ENCODE results near the gene BCLAF1.
"Not testable (repeated sequence)": the region's sequence is repeated elsewhere in the genome, so short reads cannot be mapped to it uniquely, and the experiment has no call there.

BCLAF1 gene

DNA sequence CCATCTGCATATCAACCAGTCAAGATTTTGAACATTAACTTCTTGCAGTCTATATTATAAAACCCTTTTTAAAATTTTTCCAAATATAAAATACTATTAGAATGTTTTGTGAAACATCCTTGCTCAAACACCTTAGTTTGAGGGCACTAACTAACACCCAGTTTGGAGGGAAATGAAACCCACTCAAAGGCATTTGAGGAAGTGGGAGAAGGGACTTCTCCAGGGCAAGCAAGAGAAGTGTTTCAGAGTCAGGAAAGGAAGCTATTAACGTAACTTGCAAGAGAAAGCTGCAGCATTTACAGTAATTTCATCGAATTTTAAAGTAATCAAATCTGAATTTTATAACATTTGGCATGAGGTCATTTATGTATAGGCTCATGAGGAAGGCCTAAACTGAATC, 60.8 kb downstream of the BCLAF1 start:
- Histone ChIP-seq H3K9ac (ENCODE audit: insufficient read length) (no peak overlapping the region), H3K9me3 (ENCODE audit: low read depth, low read length) (no peaks in the 10 kb centered on the region), H3K27ac (no peak overlapping the region), H3K4me3 (no peak overlapping the region), H3K36me3 (ENCODE audit: insufficient read depth, low read length) (peaks cover 3% of the 10 kb centered on the region; the same call in 1 of the 2 replicates)
- no peak for DNase-seq (ENCODE audit: low read depth, low spot score)
- TF ChIP-seq POLR2AphosphoS5 (IDR thresholded peaks at IDR 0.05; ENCODE audit: borderline replicate concordance, low read depth, low read length) (no peak), EZH2 (IDR thresholded peaks at IDR 0.05) (no peak), FOXP2 (optimal IDR thresholded peaks at IDR 0.05; ENCODE audit: control extremely low read depth, extremely low read length, insufficient read depth) (no peak)

- H3K27ac ChIP-seq = no peak overlapping the region
- H3K9ac ChIP-seq (ENCODE audit: insufficient read length) = no peak overlapping the region
- no peak for DNase-seq (ENCODE audit: low read depth, low spot score)
- H3K36me3 ChIP-seq (ENCODE audit: insufficient read depth, low read length) = peaks cover 3% of the 10 kb centered on the region; the same call in 1 of the 2 replicates
- no peaks in the 10 kb centered on the region for H3K9me3 ChIP-seq (ENCODE audit: low read depth, low read length)
- TF ChIP-seq EZH2 (IDR thresholded peaks at IDR 0.05) = no peak
- TF ChIP-seq POLR2AphosphoS5 (IDR thresholded peaks at IDR 0.05; ENCODE audit: borderline replicate concordance, low read depth, low read length) = no peak
- TF ChIP-seq FOXP2 (optimal IDR thresholded peaks at IDR 0.05; ENCODE audit: control extremely low read depth, extremely low read length, insufficient read depth) = no peak
- H3K4me3 ChIP-seq = peak overlapping the region; percentile 75
These were observed 62.8 kb downstream of the BCLAF1 start for GRCh38 chr6:136226674-136227377.

GRCh38 chr6:136226027-136226673, 63.5 kb downstream of the BCLAF1 start:
- Histone ChIP-seq H3K9ac (ENCODE audit: insufficient read length) (peak overlapping the region; percentile 61), H3K27ac (no peak overlapping the region), H3K4me3 (peak overlapping the region; percentile 75)

DNA sequence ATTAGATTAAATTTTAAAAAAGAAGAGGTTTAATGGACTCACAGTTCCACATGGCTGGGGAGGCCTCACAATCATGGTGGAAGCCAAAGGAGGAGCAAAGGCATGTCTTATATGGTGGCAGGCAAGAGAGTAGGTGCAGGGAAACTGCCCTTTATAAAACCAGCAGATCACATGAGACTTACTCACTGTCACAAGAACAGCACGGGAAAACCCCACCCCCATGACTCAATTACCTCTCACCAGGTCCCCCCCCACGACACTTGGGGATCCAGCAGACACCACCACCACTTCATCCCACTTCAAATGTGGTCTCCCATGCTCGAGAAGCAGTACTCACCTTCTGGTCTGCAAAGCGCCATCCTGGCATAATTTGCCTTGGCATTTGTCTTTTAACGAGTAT, 64.2 kb downstream of the BCLAF1 start:
- DNase-seq (ENCODE audit: low read depth, low spot score) = no peak
- no peak for TF ChIP-seq POLR2AphosphoS5 (IDR thresholded peaks at IDR 0.05; ENCODE audit: borderline replicate concordance, low read depth, low read length)
- no peak for TF ChIP-seq EZH2 (IDR thresholded peaks at IDR 0.05)
- TF ChIP-seq FOXP2 (optimal IDR thresholded peaks at IDR 0.05; ENCODE audit: control extremely low read depth, extremely low read length, insufficient read depth) = no peak
- H3K9me3 ChIP-seq (ENCODE audit: low read depth, low read length) = 0 out of 2 replicates have a peak, but pooled peaks cover 3% of the 10 kb centered on the region
- peak overlapping the region; percentile 61 for H3K9ac ChIP-seq (ENCODE audit: insufficient read length)
- H3K27ac ChIP-seq = no peak overlapping the region
- no peaks in the 10 kb centered on the region for H3K36me3 ChIP-seq (ENCODE audit: insufficient read depth, low read length)
- peak overlapping the region; percentile 75; the same call in 1 of the 2 replicates for H3K4me3 ChIP-seq

More at GRCh38 chr6:136226027-136226673, 63.5 kb downstream of the BCLAF1 start:
- peaks cover 2% of the 10 kb centered on the region; the same call in 1 of the 2 replicates for H3K36me3 ChIP-seq (ENCODE audit: insufficient read depth, low read length)
- peak; percentile 67 for DNase-seq (ENCODE audit: low read depth, low spot score)
- 0 out of 2 replicates have a peak, but pooled peaks cover 3% of the 10 kb centered on the region for H3K9me3 ChIP-seq (ENCODE audit: low read depth, low read length)
- no peak for TF ChIP-seq FOXP2 (optimal IDR thresholded peaks at IDR 0.05; ENCODE audit: control extremely low read depth, extremely low read length, insufficient read depth)
- no peak for TF ChIP-seq POLR2AphosphoS5 (IDR thresholded peaks at IDR 0.05; ENCODE audit: borderline replicate concordance, low read depth, low read length)
- TF ChIP-seq EZH2 (IDR thresholded peaks at IDR 0.05) = no peak

- not testable (repeated sequence) for H3K9me3 ChIP-seq (ENCODE audit: low read depth, low read length); H3K4me3 ChIP-seq; H3K9ac ChIP-seq (ENCODE audit: insufficient read length); H3K27ac ChIP-seq; H3K36me3 ChIP-seq (ENCODE audit: insufficient read depth, low read length); DNase-seq (ENCODE audit: low read depth, low spot score)
These were observed 64.7 kb downstream of the BCLAF1 start for GRCh38 chr6:136224974-136225373.

- TF ChIP-seq FOXP2 (optimal IDR thresholded peaks at IDR 0.05; ENCODE audit: control extremely low read depth, extremely low read length, insufficient read depth) = no peak
- TF ChIP-seq POLR2AphosphoS5 (IDR thresholded peaks at IDR 0.05; ENCODE audit: borderline replicate concordance, low read depth, low read length) = no peak
- no peak for TF ChIP-seq EZH2 (IDR thresholded peaks at IDR 0.05)
These were observed 72.9 kb downstream of the BCLAF1 start for GRCh38 chr6:136216503-136217401.

GRCh38 chr6:136213853-136214252, 75.8 kb downstream of the BCLAF1 start:
- Histone ChIP-seq H3K9ac (ENCODE audit: insufficient read length) (no peak overlapping the region), H3K27ac (no peak overlapping the region), H3K36me3 (ENCODE audit: insufficient read depth, low read length) (no peaks in the 10 kb centered on the region), H3K4me3 (no peak overlapping the region), H3K9me3 (ENCODE audit: low read depth, low read length) (no peaks in the 10 kb centered on the region)
- TF ChIP-seq POLR2AphosphoS5 (IDR thresholded peaks at IDR 0.05; ENCODE audit: borderline replicate concordance, low read depth, low read length) (no peak), EZH2 (IDR thresholded peaks at IDR 0.05) (no peak), FOXP2 (optimal IDR thresholded peaks at IDR 0.05; ENCODE audit: control extremely low read depth, extremely low read length, insufficient read depth) (no peak)
- no peak for DNase-seq (ENCODE audit: low read depth, low spot score)

More at GRCh38 chr6:136216503-136217401, 72.9 kb downstream of the BCLAF1 start:
- H3K4me3 ChIP-seq = no peak overlapping the region
- no peaks in the 10 kb centered on the region for H3K36me3 ChIP-seq (ENCODE audit: insufficient read depth, low read length)
- no peak overlapping the region for H3K9ac ChIP-seq (ENCODE audit: insufficient read length)
- no peak for DNase-seq (ENCODE audit: low read depth, low spot score)
- no peak overlapping the region for H3K27ac ChIP-seq
- H3K9me3 ChIP-seq (ENCODE audit: low read depth, low read length) = 0 out of 2 replicates have a peak, but pooled peaks cover 3% of the 10 kb centered on the region

- Histone ChIP-seq H3K9ac (ENCODE audit: insufficient read length) (no peak overlapping the region), H3K9me3 (ENCODE audit: low read depth, low read length) (no peaks in the 10 kb centered on the region), H3K36me3 (ENCODE audit: insufficient read depth, low read length) (no peaks in the 10 kb centered on the region), H3K4me3 (no peak overlapping the region), H3K27ac (no peak overlapping the region)
- DNase-seq (ENCODE audit: low read depth, low spot score) = no peak
- no peak for TF ChIP-seq FOXP2 (optimal IDR thresholded peaks at IDR 0.05; ENCODE audit: control extremely low read depth, extremely low read length, insufficient read depth)
- TF ChIP-seq POLR2AphosphoS5 (IDR thresholded peaks at IDR 0.05; ENCODE audit: borderline replicate concordance, low read depth, low read length) = no peak
- TF ChIP-seq EZH2 (IDR thresholded peaks at IDR 0.05) = no peak
These were observed 76.6 kb downstream of the BCLAF1 start for GRCh38 chr6:136213012-136213539.
